K562 (cell line): Measurements from ENCODE around the gene PRCC. TPM values are rescaled to one million over a fixed set of nuclear protein-coding genes. Genes with fewer than 3 reads are reported as not detected.

Experiments
- ATAC-seq: fragments of 200-7000 bp; cut with Tn5 transposase; 3 replicates; pipeline ENCODE4 v1.9.1; 2020; ENCODE audit warnings: moderate library complexity
- BruUV-seq: library from RNA; stranded (reverse); fragments of 400-500 nt; replicated peaks from 2 replicates; lab custom pipeline; 2021; lab: Mats Ljungman, UMichigan
- CTCF ChIA-PET: fragments of 300-600 bp; formaldehyde crosslinking; extraction: SDS; loops from one replicate; lab custom pipeline; 2021; ENCODE audit warnings: low intra/inter-chr PET ratio; lab: Yijun Ruan, JAX
- POLR2A ChIA-PET: fragments of 300-600, 350-650 bp; sonication (Branson Sonifier 250); formaldehyde crosslinking; extraction: SDS; loops from one replicate; lab custom pipeline; 2021; ENCODE audit warnings: antibody characterized with exemption, inconsistent platforms; lab: Yijun Ruan, JAX
- DNase-seq, 4 experiments: peaks; one replicate each; pipeline versions ENCODE4 v3.0.0 to v3.0.0-alpha.2; 2011 to 2018; ENCODE audit warnings: low spot score in 3 of 4, mixed read lengths in 3 of 4; ENCODE audit errors: extremely low read depth in 1 of 4
- FAIRE-seq: peaks from 2 replicates; lab custom pipeline; 2011; peaks lifted over from hg19 to GRCh38; lab: Jason Lieb, UNC
- H2AFZ ChIP-seq: 2 replicates; pipeline ENCODE4 v1.6.0; 2011; ENCODE audit warnings: low read depth, low read length, control low read depth, inconsistent platforms
- H3K27ac ChIP-seq: fragments of 200-600 bp; 3 replicates; pipeline ENCODE4 v1.8.0; 2011; ENCODE audit warnings: low read depth, mild to moderate bottlenecking, control low read depth, inconsistent platforms, low read length, moderate library complexity, mixed read lengths; ENCODE audit errors: extremely low read depth
- H3K27me3 ChIP-seq, 2 experiments: fragments of 300-600 bp in 1 of 2; 2 replicates in 1 of 2; 3 replicates in 1 of 2; pipeline versions ENCODE4 v1.6.0 to v1.8.0; 2011; ENCODE audit warnings: inconsistent platforms in 2 of 2, low read length in 2 of 2, mild to moderate bottlenecking in 1 of 2, mixed read lengths in 1 of 2, moderate library complexity in 1 of 2; ENCODE audit not compliant: control insufficient read depth in 2 of 2, insufficient read depth in 2 of 2
- H3K36me3 ChIP-seq: fragments of 300-600 bp; 3 replicates; pipeline ENCODE4 v1.8.0; 2011; ENCODE audit warnings: mild to moderate bottlenecking, low read length, inconsistent platforms; ENCODE audit not compliant: control insufficient read depth, insufficient read depth
- H3K4me1 ChIP-seq, 2 experiments: fragments of 200-600 bp in 1 of 2; replicated peaks in 1 of 2; 2 replicates in 1 of 2; 3 replicates in 1 of 2; pipeline versions ENCODE4 v1.5.1 to v1.8.0; 2011; ENCODE audit warnings: inconsistent platforms in 2 of 2, low read length in 2 of 2, mild to moderate bottlenecking in 1 of 2, mixed read lengths in 1 of 2, moderate library complexity in 1 of 2; ENCODE audit not compliant: control insufficient read depth in 2 of 2, insufficient read depth in 2 of 2
- H3K4me2 ChIP-seq: 2 replicates; pipeline ENCODE4 v1.6.1; 2011; ENCODE audit warnings: low read length, control low read depth, inconsistent platforms, mixed read lengths; ENCODE audit not compliant: insufficient read depth
- H3K4me3 ChIP-seq: fragments of 200-600 bp; sonication (generic), shearing (Covaris generic); 2 replicates; pipeline ENCODE4 v1.5.1; 2016; ENCODE audit warnings: control low read depth, inconsistent platforms
- H3K79me2 ChIP-seq: fragments of 200-600 bp; 3 replicates; pipeline ENCODE4 v1.8.0; 2011; ENCODE audit warnings: low read length, inconsistent platforms; ENCODE audit not compliant: control insufficient read depth, insufficient read depth
- H3K9ac ChIP-seq, 2 experiments: 2 replicates each; pipeline versions ENCODE4 v1.6.0 to v1.6.1; 2011; ENCODE audit warnings: low read depth in 2 of 2, low read length in 2 of 2, control low read depth in 1 of 2, inconsistent platforms in 1 of 2, mild to moderate bottlenecking in 1 of 2, mixed read lengths in 1 of 2; ENCODE audit not compliant: insufficient read depth in 1 of 2
- H3K9me1 ChIP-seq: one replicate; pipeline ENCODE4 v1.6.0; 2011; ENCODE audit warnings: inconsistent platforms, mild to moderate bottlenecking, low read length, moderate library complexity; ENCODE audit not compliant: control insufficient read depth, insufficient read depth
- H3K9me3 ChIP-seq: replicated peaks from 2 replicates; pipeline ENCODE4 v1.5.1; 2011; ENCODE audit warnings: low read depth, low read length, inconsistent platforms; ENCODE audit not compliant: control insufficient read depth, insufficient read depth
- H4K20me1 ChIP-seq: replicated peaks from 2 replicates; pipeline ENCODE4 v1.6.1; 2011; ENCODE audit warnings: low read length, inconsistent platforms, mixed read lengths; ENCODE audit not compliant: control insufficient read depth, insufficient read depth
- CBX2 ChIP-seq: fragments of 200-600 bp; sonication (generic); IDR thresholded peaks from one replicate; pipeline ENCODE4 v1.6.1; 2012; ENCODE audit warnings: mild to moderate bottlenecking, low read length, inconsistent platforms; ENCODE audit not compliant: insufficient read depth, poor library complexity, severe bottlenecking
- ELF2 ChIP-seq: fragments of 250-450 bp; sonication (Bioruptor Pico); IDR thresholded peaks from 2 replicates; pipeline ENCODE4 v1.5.0; 2021; ENCODE audit warnings: mild to moderate bottlenecking
- EP400 ChIP-seq: fragments of 450-650 bp; IDR thresholded peaks from 2 replicates; pipeline ENCODE4 v1.6.1; 2017; ENCODE audit warnings: antibody characterized with exemption, mild to moderate bottlenecking, moderate library complexity
- FOXM1 ChIP-seq, 2 experiments: fragments of 450-650 bp in 1 of 2; sonication (generic) in 1 of 2; formaldehyde crosslinking in 1 of 2; IDR thresholded peaks; 2 replicates each; pipeline versions ENCODE4 v1.6.1 to v1.9.0; 2017 to 2022; ENCODE audit warnings: low read depth in 2 of 2, mild to moderate bottlenecking in 2 of 2, missing genetic modification reagents in 1 of 2, moderate library complexity in 1 of 2
- HDGF ChIP-seq: fragments of 450-650 bp; IDR thresholded peaks from 2 replicates; pipeline ENCODE4 v1.6.1; 2016
- MAFG ChIP-seq: fragments of 450-650 bp; conservative IDR thresholded peaks from 2 replicates; pipeline ENCODE4 v1.6.1; 2016; ENCODE audit warnings: missing genetic modification characterization, missing compliant biosample characterization
- MTA3 ChIP-seq: fragments of 450-650 bp; formaldehyde crosslinking; IDR thresholded peaks from 2 replicates; pipeline ENCODE4 v1.6.1; 2017; ENCODE audit warnings: mild to moderate bottlenecking, borderline replicate concordance
- MYBL2 ChIP-seq, 2 experiments: fragments of 450-650 bp in 1 of 2; sonication (generic) in 1 of 2; formaldehyde crosslinking in 1 of 2; IDR thresholded peaks; 2 replicates each; pipeline versions ENCODE4 v1.6.1 to v1.8.1; 2017 to 2022; ENCODE audit warnings: borderline replicate concordance in 1 of 2, inconsistent platforms in 1 of 2, low read depth in 1 of 2, mild to moderate bottlenecking in 1 of 2, missing genetic modification reagents in 1 of 2, moderate library complexity in 1 of 2
- PML ChIP-seq: IDR thresholded peaks from 2 replicates; pipeline ENCODE4 v1.6.1; 2012; ENCODE audit warnings: low read length, inconsistent platforms
- POLR2B ChIP-seq: fragments of 450-650 bp; IDR thresholded peaks from 2 replicates; pipeline ENCODE4 v1.6.1; 2018; ENCODE audit warnings: low read depth; ENCODE audit not compliant: partially characterized antibody
- SNAPC5 ChIP-seq: fragments of 250-450 bp; sonication (Bioruptor Pico); IDR thresholded peaks from 2 replicates; pipeline ENCODE4 v1.8.0; 2021; ENCODE audit warnings: moderate library complexity, mild to moderate bottlenecking, inconsistent platforms
- TOE1 ChIP-seq, 2 experiments: fragments of 450-650 bp in 1 of 2; sonication (generic) in 1 of 2; formaldehyde crosslinking in 1 of 2; IDR thresholded peaks; 2 replicates each; pipeline versions ENCODE4 v1.7.1 to v1.8.0; 2016 to 2022; ENCODE audit warnings: borderline replicate concordance in 2 of 2, mild to moderate bottlenecking in 2 of 2, antibody characterized with exemption in 1 of 2, inconsistent platforms in 1 of 2, low read depth in 1 of 2, missing genetic modification reagents in 1 of 2, moderate library complexity in 1 of 2
- USF2 ChIP-seq: sonication (generic); formaldehyde crosslinking; IDR thresholded peaks from 2 replicates; pipeline ENCODE4 v1.5.0; 2020; ENCODE audit warnings: missing genetic modification reagents
- ZNF121 ChIP-seq: sonication (generic); formaldehyde crosslinking; conservative IDR thresholded peaks from 2 replicates; pipeline ENCODE4 v1.8.0; 2022; ENCODE audit warnings: missing genetic modification reagents
- ZNF408 ChIP-seq: fragments of 250-450 bp; sonication (Bioruptor Pico); IDR thresholded peaks from 2 replicates; pipeline ENCODE4 v1.4.0; 2020; ENCODE audit warnings: low read depth, mild to moderate bottlenecking, moderate library complexity
- WGBS: fragments of 100-300 bp; shearing (Covaris generic); methylation state at CpG from one replicate; pipeline ENCODE4 v1.1.6; 2016; ENCODE audit warnings: low coverage, mixed read lengths; ENCODE audit not compliant: insufficient coverage; ENCODE audit errors: missing lambda C conversion rate; 5-methylcytosine and 5-hydroxymethylcytosine counted together
- in situ Hi-C: fragments of 300-500 bp; cut with MboI; formaldehyde crosslinking; loops from 4 replicates; pipeline ENCODE4 v1.15.0; 2018; ENCODE audit warnings: inconsistent platforms, mixed read lengths
- intact Hi-C: fragments of 100-400 bp; cut with micrococcal nuclease; formaldehyde crosslinking; loops from 2 replicates; pipeline ENCODE4 v1.14.2; 2022
- polyA plus RNA-seq, 8 experiments: library from polyadenylated mRNA; depleted of rRNA in 4 of 8; stranded (reverse) in 5 of 8; unstranded in 3 of 8; fragments of >200 nt; fragmentation: Nextera tagmentation in 2 of 8; fragmentation: Illumina TruSeq in 1 of 8; extraction: Ambion mirVana in 2 of 8; extraction: Trizol in 1 of 8; gene quantifications; 2 replicates each; pipeline versions ENCODE4 v1.2.1 to v1.2.3, GENCODE V29; 2011 to 2014; ENCODE audit warnings: inconsistent platforms in 1 of 8, missing spikeins in 1 of 8
- total RNA-seq, 7 experiments: library from RNA; depleted of rRNA in 6 of 7; stranded (reverse); fragments of >200 nt in 6 of 7; fragmentation: Illumina TruSeq in 2 of 7; extraction: Trizol in 2 of 7; gene quantifications; 2 replicates each; pipeline versions ENCODE4 v1.2.1 to v1.2.3, GENCODE V29; 2011 to 2021; ENCODE audit warnings: low replicate concordance in 1 of 7
- TF ChIP-seq, protein P1 (sequence below): sonication (generic); formaldehyde crosslinking; IDR thresholded peaks from 2 replicates; pipeline ENCODE4 v1.8.0; 2022; ENCODE audit warnings: mild to moderate bottlenecking, missing genetic modification reagents

Gene PRCC
- total and polyA plus RNA-seq, 9 of the 15 experiments (the other 6 are each of a cell fraction or from before 2014, with no cell fraction given), result 23.9 to 201 (median 41.1) TPM

- no peak for FAIRE-seq
- 11% methylated on average over 14 of the region's 14 CpGs for WGBS
- TF ChIP-seq ZNF408 (CRISPR knock-in tag) (no peak), HDGF (peak; percentile 88), EP400 (no peak), POLR2B (peak; percentile 20), FOXM1 (IDR thresholded peaks at IDR 0.05; ENCODE audit: low read depth) (peak; percentile 60; the same call in 1 of the 2 replicates), FOXM1 (CRISPR knock-in tag; IDR thresholded peaks at IDR 0.05; ENCODE audit: low read depth) (no peak), PML (peak; percentile 0; the same call in 1 of the 2 replicates), ZNF121 (CRISPR knock-in tag) (no peak), TOE1 (IDR thresholded peaks at IDR 0.05; ENCODE audit: borderline replicate concordance) (0 out of 2 replicates have a peak, but pooled peaks have one; percentile 24), TOE1 (CRISPR knock-in tag; IDR thresholded peaks at IDR 0.05; ENCODE audit: borderline replicate concordance, low read depth) (no peak), CBX2 (no peak), MAFG (tag) (no peak), SNAPC5 (no peak), MTA3 (no peak), ELF2 (CRISPR knock-in tag) (no peak), MYBL2 (IDR thresholded peaks at IDR 0.05; ENCODE audit: low read depth) (no peak), MYBL2 (CRISPR knock-in tag; IDR thresholded peaks at IDR 0.05; ENCODE audit: borderline replicate concordance) (no peak), USF2 (CRISPR knock-in tag) (no peak)
- TF ChIP-seq, protein P1, sequence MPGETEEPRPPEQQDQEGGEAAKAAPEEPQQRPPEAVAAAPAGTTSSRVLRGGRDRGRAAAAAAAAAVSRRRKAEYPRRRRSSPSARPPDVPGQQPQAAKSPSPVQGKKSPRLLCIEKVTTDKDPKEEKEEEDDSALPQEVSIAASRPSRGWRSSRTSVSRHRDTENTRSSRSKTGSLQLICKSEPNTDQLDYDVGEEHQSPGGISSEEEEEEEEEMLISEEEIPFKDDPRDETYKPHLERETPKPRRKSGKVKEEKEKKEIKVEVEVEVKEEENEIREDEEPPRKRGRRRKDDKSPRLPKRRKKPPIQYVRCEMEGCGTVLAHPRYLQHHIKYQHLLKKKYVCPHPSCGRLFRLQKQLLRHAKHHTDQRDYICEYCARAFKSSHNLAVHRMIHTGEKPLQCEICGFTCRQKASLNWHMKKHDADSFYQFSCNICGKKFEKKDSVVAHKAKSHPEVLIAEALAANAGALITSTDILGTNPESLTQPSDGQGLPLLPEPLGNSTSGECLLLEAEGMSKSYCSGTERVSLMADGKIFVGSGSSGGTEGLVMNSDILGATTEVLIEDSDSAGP (CRISPR knock-in tag), result peak; percentile 91; the same call in 1 of the 2 replicates
Observed at GRCh38 chr1:156766298-156767100, 836 bp upstream of the PRCC start.

More at GRCh38 chr1:156766298-156767100, 836 bp upstream of the PRCC start:
- Histone ChIP-seq H4K20me1 (no peaks in the 10 kb centered on the region), H3K9ac (peak overlapping the region; percentile 86 to 91), H3K4me3 (peak overlapping the region; percentile 46), H3K36me3 (peaks cover 18% of the 10 kb centered on the region), H3K9me3 (no peaks in the 10 kb centered on the region), H2AFZ (peak overlapping the region; percentile 89), H3K4me1 (peaks cover 17 to 18% of the 10 kb centered on the region in 2 experiments; a peak in 3 of 5 replicates), H3K79me2 (peaks cover 55% of the 10 kb centered on the region), H3K27me3 (no peaks in the 10 kb centered on the region), H3K27ac (peak overlapping the region; percentile 70), H3K9me1 (no peaks in the 10 kb centered on the region), H3K4me2 (peak overlapping the region; percentile 98)
- in situ Hi-C loops (loop anchor here (5.0 kb wide), 1 partner anchor 39 kb away; the partner anchor contains the start of genes ISG20L2 and METTL25B), intact Hi-C loops (loop anchor here (1.0 to 2.0 kb wide), 3 partner anchors 16 to 40 kb away; partner anchors contain the start of genes HDGF and MRPL24)
- no peak for DNase-seq
- BruUV-seq, result TSS peak; percentile 91
- ChIA-PET CTCF (interaction anchor here (1.0 kb wide), 1 partner anchor 37 kb away, joined by 3 read pairs; no protein-coding TSS in a partner anchor), POLR2A (interaction anchor here (0.5 to 3.2 kb wide), 18 partner anchors 10 to 104 kb away, joined by 3 to 27 read pairs (median 4); partner anchors contain the start of genes HDGF, ISG20L2, METTL25B and MRPL24)
- ATAC-seq, result no peak; the same call in 2 of the 3 replicates
